ENCODE data around the gene LAG3. TPM values are rescaled to one million over a fixed set of nuclear protein-coding genes. Genes with fewer than 3 reads are reported as not detected.

The LAG3 gene
- total RNA-seq, 1 experiment from 2014 or later, result 2.2 TPM

DNA sequence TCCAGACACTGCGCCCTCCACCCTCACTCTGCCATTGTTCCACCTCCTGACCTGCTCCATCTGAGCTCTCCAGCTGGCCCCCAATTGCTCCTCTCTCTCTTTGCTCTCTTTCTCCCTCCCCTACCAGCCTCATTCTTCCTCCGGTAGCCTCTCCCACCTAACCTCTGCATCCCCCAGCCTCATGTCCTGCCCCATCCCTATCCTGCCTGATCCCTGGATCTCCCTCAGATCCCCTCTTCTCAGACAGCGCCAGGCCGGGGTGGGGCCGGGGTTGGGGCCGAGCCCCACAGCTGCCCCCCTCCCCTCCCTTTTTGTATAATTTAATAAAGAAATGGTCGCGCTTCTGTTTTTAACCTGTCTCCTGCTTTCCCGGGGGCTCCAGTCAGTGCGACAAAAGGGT lies 1.7 kb upstream of the LAG3 start:
- peaks cover 43 to 68% of the 10 kb centered on the region in 2 experiments for H3K4me1 Mint-ChIP-seq
- H2BK12ac ChIP-seq (ENCODE audit: insufficient read length, low read depth, low read length), result no peak overlapping the region
- no peak overlapping the region for H2BK20ac ChIP-seq (ENCODE audit: low read depth, low read length, poor library complexity, severe bottlenecking)
- H3K4me2 ChIP-seq (ENCODE audit: insufficient read depth, insufficient read length, low read length), result no peak overlapping the region
- H2AFZ ChIP-seq (ENCODE audit: low read length), result no peak overlapping the region
- no peak overlapping the region for H3K56ac ChIP-seq (ENCODE audit: insufficient read length, low read depth, low read length)
- peak overlapping the region in 1 of 2 experiments; percentile 64; a peak in 2 of 5 replicates for H3K4me3 Mint-ChIP-seq
- no peak overlapping the region for H3K14ac ChIP-seq (ENCODE audit: insufficient read depth, low read length)
- WGBS (ENCODE audit: extremely low coverage, insufficient read length, low lambda C conversion rate), result no CpG with 5 or more reads among the region's 10 CpGs
- no peak overlapping the region for H3K18ac ChIP-seq (ENCODE audit: insufficient read length, low read depth, low read length)
- no peak overlapping the region for H4K91ac ChIP-seq (ENCODE audit: insufficient read length, low read depth, low read length)
- H3K27ac ChIP-seq (ENCODE audit: insufficient read length, low read depth, low read length), result no peak overlapping the region
- H2AK5ac ChIP-seq (ENCODE audit: insufficient read length, low read length), result no peak overlapping the region
- H3K4ac ChIP-seq (ENCODE audit: low read depth, low read length), result no peak overlapping the region
- H3K27ac Mint-ChIP-seq, result peak overlapping the region in 2 of 3 experiments; percentile 67 to 87; a peak in 3 of 7 replicates
- no peaks in the 10 kb centered on the region for H3K79me1 ChIP-seq (ENCODE audit: insufficient read depth, low read depth, low read length, poor library complexity, severe bottlenecking)
- no peak overlapping the region for H4K8ac ChIP-seq (replicated peaks; ENCODE audit: insufficient read length, low read depth, low read length)
- TF ChIP-seq, protein P1, sequence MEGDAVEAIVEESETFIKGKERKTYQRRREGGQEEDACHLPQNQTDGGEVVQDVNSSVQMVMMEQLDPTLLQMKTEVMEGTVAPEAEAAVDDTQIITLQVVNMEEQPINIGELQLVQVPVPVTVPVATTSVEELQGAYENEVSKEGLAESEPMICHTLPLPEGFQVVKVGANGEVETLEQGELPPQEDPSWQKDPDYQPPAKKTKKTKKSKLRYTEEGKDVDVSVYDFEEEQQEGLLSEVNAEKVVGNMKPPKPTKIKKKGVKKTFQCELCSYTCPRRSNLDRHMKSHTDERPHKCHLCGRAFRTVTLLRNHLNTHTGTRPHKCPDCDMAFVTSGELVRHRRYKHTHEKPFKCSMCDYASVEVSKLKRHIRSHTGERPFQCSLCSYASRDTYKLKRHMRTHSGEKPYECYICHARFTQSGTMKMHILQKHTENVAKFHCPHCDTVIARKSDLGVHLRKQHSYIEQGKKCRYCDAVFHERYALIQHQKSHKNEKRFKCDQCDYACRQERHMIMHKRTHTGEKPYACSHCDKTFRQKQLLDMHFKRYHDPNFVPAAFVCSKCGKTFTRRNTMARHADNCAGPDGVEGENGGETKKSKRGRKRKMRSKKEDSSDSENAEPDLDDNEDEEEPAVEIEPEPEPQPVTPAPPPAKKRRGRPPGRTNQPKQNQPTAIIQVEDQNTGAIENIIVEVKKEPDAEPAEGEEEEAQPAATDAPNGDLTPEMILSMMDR (conservative IDR thresholded peaks at IDR 0.05), result no peak
- DNase-seq, result no peak
- peaks cover 0 to 3% of the 10 kb centered on the region in 2 experiments; a peak in 2 of 5 replicates for H3K9me3 Mint-ChIP-seq
- no peak overlapping the region for H4K5ac ChIP-seq (ENCODE audit: insufficient read length, low read depth, low read length)
- H3K4me1 ChIP-seq (ENCODE audit: insufficient read depth, low read length), result peaks cover 7% of the 10 kb centered on the region; the same call in 1 of the 2 replicates
- H3K27me3 ChIP-seq (ENCODE audit: insufficient read depth, low read length), result peaks cover 3% of the 10 kb centered on the region; the same call in 1 of the 2 replicates
- H3K27me3 Mint-ChIP-seq (ENCODE audit: low read depth), result peaks cover 27% of the 10 kb centered on the region
- H3K79me2 ChIP-seq (ENCODE audit: insufficient read depth, low read length), result peaks cover 11% of the 10 kb centered on the region; the same call in 1 of the 2 replicates
- H3K9ac ChIP-seq (ENCODE audit: extremely low read depth, insufficient read length, low read length), result no peak overlapping the region
- H2BK15ac ChIP-seq (ENCODE audit: low read depth, low read length), result no peak overlapping the region
- H3K9me3 ChIP-seq (ENCODE audit: control insufficient read depth, low read depth, low read length), result no peaks in the 10 kb centered on the region
- H2BK120ac ChIP-seq (ENCODE audit: low read depth, low read length, poor library complexity, severe bottlenecking), result no peak overlapping the region
- H4K20me1 ChIP-seq (ENCODE audit: control insufficient read depth, insufficient read depth, insufficient read length), result no peaks in the 10 kb centered on the region
- H3K23ac ChIP-seq (ENCODE audit: insufficient read length, low read depth, low read length), result no peak overlapping the region
- no peak overlapping the region for H2BK5ac ChIP-seq (ENCODE audit: insufficient read length, low read length)
- H3T11ph ChIP-seq (ENCODE audit: low read length), result no peak overlapping the region
- H3K23me2 ChIP-seq (ENCODE audit: insufficient read length, low read depth, low read length, poor library complexity, severe bottlenecking), result peaks cover 25% of the 10 kb centered on the region
- H3K36me3 Mint-ChIP-seq (ENCODE audit: insufficient read depth in 1 of 3, low read depth in 3 of 3), result peaks cover 27 to 44% (median 39%) of the 10 kb centered on the region in 3 experiments; a peak in 6 of 7 replicates
